ENCODE data around the gene TMUB2.
"Not testable (repeated sequence)": the region's sequence is repeated elsewhere in the genome, so short reads cannot be mapped to it uniquely, and the experiment has no call there.

TMUB2 gene

GRCh38 chr17:44219616-44220212 lies 32.9 kb downstream of the TMUB2 start, which contains the start of gene UBTF:
Gene UBTF, minus strand, starts transcription at chr17:44219675. Its CDS starts 1,446 bp downstream, at chr17:44218229.
- peak in 1 of 2 experiments; percentile 50 for DNase-seq

GRCh38 chr17:44220213-44221083 lies 33.7 kb downstream of the TMUB2 start:
- DNase-seq, result no peak

- DNase-seq, result peak in 1 of 2 experiments; percentile 78
These were observed 34.5 kb downstream of the TMUB2 start for GRCh38 chr17:44221084-44221861.

- no peak for DNase-seq
These were observed 35.0 kb downstream of the TMUB2 start for GRCh38 chr17:44221862-44222111.

GRCh38 chr17:44222112-44222869 lies 35.5 kb downstream of the TMUB2 start:
- peak; percentile 59 to 87 for DNase-seq

GRCh38 chr17:44223541-44224071 lies 36.8 kb downstream of the TMUB2 start:
- DNase-seq, result no peak

- DNase-seq, result no peak
These were observed 42.3 kb downstream of the TMUB2 start for GRCh38 chr17:44229090-44229489.

GRCh38 chr17:44230140-44230539 lies 43.4 kb downstream of the TMUB2 start:
- no peak for DNase-seq

- no peak for DNase-seq
These were observed 45.3 kb downstream of the TMUB2 start for GRCh38 chr17:44232061-44232460.

GRCh38 chr17:44233582-44233981 lies 46.8 kb downstream of the TMUB2 start:
- no peak for DNase-seq

GRCh38 chr17:44235583-44235936 lies 48.8 kb downstream of the TMUB2 start:
- DNase-seq, result peak in 1 of 2 experiments; percentile 22

- no peak for DNase-seq
These were observed 49.7 kb downstream of the TMUB2 start for GRCh38 chr17:44236444-44236991.

GRCh38 chr17:44237886-44238285 lies 51.1 kb downstream of the TMUB2 start:
- DNase-seq, result not testable (repeated sequence)

GRCh38 chr17:44241106-44241624 lies 54.4 kb downstream of the TMUB2 start:
- DNase-seq, result no peak
